ENCODE measurements around the gene EFHD1. TPM values are rescaled to one million over a fixed set of nuclear protein-coding genes. Genes with fewer than 3 reads are reported as not detected.

EFHD1 gene
- total RNA-seq, 4 donors from 2014 or later = 6.0 to 56.9 (median 25.8) TPM

DNA sequence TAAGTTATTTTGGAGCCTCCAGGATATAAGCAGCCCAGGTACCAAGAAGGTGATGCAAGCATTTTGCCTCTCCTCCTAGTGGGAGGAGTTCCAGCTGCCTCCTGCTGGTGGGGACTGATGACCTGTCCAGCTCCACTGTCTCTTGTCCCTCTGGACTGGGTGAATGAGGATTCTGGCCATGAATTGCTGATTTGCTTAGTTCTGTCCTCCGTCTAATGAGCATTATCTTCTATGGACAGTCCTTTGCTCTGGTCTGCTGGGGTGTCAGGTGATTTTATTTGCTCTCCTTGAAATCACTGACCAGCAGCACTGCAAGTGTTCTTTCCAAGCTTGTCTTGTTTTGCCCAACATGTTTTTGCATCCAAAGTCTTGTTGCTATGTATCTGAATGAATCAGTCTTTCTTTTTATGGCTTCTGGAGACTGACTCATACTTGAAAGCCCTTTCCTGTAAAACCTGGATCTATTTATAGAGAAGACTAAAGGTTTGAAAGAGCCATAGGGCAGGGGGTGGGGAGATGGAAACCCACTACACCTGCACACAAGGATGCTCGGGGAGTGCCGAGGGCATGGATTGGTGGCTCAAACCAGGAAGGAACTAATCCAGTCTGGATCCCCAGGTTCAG lies 40.5 kb upstream of the EFHD1 start:
- TF ChIP-seq, protein P1, sequence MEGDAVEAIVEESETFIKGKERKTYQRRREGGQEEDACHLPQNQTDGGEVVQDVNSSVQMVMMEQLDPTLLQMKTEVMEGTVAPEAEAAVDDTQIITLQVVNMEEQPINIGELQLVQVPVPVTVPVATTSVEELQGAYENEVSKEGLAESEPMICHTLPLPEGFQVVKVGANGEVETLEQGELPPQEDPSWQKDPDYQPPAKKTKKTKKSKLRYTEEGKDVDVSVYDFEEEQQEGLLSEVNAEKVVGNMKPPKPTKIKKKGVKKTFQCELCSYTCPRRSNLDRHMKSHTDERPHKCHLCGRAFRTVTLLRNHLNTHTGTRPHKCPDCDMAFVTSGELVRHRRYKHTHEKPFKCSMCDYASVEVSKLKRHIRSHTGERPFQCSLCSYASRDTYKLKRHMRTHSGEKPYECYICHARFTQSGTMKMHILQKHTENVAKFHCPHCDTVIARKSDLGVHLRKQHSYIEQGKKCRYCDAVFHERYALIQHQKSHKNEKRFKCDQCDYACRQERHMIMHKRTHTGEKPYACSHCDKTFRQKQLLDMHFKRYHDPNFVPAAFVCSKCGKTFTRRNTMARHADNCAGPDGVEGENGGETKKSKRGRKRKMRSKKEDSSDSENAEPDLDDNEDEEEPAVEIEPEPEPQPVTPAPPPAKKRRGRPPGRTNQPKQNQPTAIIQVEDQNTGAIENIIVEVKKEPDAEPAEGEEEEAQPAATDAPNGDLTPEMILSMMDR (IDR thresholded peaks at IDR 0.05; ENCODE audit: low read depth) = no peak

DNA sequence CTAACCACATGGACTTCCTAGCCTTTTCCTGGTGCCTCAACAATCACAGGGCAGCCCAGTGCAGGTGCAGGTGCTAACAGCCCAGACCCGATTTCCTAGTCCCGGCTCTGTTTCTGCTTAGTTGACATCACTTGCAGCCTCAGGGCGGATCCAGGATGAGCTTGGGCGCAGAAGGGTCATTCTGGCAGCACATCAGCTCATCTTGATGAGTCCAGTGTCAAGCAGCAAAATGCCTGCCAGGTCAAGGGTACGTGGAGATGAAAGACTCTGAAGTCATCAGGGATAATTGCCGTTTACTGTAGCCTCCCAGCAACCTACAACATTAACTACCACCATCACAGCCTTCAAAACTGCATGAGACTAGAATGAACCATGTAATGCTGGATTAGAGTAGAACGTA lies 39.4 kb upstream of the EFHD1 start:
- TF ChIP-seq, protein P1 (IDR thresholded peaks at IDR 0.05; ENCODE audit: low read depth) = no peak

DNA sequence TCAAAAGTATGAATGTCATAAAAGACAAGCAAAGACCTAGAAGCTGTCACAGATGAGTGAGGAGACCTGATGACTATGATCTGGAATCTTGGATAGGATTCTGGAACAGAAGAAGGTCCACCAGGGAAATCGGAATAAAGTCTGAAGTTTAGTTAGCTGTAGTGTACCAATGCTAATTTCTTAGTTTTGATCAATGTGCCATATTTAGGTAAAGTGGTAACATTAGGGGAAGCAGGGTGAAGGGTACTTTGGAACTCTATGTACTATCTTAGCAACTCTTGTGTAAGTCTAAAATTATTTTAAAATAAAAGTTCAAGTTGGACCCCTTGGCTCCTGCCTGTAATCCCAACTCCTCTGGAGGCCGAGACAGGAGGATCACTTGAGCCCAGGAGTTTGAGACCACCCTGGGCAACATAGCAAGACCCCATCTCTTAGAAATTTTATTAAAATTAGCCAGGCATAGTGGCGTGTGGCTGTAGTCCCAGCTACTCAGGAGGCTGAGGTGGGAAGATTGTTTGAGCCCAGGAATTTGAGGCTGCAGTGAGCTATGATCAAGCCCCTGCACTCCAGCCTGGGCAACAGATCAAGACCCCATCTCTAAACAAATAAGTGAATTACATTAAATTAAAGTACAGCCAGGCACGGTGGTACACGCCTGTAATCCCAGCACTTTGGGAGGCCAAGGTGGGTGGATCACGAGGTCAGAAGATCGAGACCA lies 35.9 kb upstream of the EFHD1 start:
- TF ChIP-seq, protein P1 (IDR thresholded peaks at IDR 0.05; ENCODE audit: low read depth) = no peak

DNA sequence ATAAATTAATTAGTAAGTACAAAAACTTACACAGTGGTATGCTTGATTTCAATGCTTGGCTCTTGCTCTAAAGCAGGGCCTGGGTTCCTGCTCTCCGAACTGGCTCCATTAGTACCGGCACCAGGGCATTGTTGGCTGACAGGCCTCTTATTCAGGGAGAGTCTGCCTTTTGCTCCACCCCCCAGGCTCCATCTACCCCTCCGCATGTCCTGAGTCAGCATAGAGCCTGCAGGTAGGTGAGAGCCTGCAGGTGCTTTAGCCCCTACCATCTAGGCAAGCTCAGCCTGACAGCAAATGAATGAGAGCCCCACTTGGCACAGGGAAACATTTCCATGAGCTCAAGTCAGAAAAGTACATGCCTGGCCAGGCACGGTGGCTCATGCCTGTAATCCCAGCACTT lies 35.1 kb upstream of the EFHD1 start:
- TF ChIP-seq, protein P1 (IDR thresholded peaks at IDR 0.05; ENCODE audit: low read depth) = no peak

DNA sequence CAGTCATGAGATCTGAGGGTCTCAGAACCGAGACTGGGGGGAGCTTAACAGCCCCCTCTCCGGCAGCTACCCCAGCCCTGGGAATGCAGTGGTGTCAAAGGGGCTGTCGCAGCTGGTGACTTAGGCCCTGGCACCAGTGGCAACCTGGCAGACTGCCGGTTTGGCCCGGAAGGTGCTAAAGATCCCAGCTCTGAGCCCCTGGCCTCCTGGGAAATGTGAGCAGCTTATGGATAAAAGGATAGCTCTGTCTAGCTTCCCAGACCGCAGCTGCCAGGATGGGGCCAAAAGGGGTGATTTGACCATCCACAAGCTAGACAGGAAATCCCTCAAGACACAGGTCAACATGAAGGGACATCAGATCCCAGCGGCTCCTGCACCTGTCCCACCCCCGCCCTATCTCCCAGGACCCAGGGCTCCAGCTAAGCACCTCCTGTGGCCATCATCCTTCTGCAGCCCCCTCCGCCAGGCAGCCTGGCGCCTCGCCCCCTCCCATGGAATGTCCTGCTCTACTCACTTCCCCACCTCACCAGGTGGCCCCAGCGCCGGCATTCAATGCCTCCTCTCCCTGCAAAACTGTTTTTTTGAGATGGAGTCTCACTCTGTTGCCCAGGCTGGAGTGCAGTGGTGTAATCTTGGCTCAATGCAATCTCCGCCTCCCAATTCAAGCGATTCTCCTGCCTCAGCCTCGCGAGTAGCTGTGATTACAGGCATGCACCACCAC lies 33.2 kb upstream of the EFHD1 start:
- TF ChIP-seq, protein P1 (IDR thresholded peaks at IDR 0.05; ENCODE audit: low read depth) = no peak

DNA sequence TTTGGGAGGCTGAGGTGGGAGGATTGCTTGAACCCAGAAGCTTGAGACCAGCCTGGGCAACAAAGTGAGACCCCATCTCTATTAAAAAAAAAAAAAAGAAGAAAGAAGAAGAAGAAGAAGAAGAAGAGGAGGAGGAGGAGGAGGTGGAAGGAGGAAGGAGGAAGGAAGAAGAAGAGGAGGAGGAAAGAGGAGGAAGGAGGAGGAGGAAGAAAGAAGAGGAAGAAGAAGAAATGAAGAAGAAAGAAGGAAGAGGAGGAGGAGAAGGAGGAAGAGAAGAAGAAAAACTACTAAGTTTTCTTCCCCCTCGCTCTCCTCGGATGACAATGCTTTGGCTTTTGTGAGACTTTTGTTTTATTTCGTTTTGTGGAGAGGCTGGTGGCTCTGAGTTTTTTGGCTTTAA lies 30.1 kb upstream of the EFHD1 start:
- TF ChIP-seq, protein P1 (IDR thresholded peaks at IDR 0.05; ENCODE audit: low read depth) = no peak

DNA sequence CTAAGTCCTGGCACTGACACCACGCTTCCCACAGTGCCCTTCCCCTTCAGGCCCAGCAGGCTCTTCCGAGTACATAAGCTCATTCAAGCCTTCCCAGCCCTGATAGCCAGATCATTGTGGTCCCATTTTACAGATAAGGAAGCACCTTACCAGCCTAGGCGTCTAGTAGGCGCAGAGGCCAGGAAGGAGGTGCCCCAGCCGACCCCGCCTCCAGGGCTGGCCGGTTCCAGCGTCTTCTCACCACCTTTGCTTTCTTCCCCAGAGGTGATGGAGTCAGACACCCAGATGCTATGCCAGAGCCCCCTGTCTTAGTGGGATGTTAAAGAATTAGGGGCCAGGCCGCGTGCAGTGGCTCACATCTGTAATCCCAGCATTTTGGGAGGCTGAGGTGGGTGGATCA lies 28.9 kb upstream of the EFHD1 start:
- TF ChIP-seq, protein P1 (IDR thresholded peaks at IDR 0.05; ENCODE audit: low read depth) = no peak
